Measurements from ENCODE around the gene PRR22.

GRCh38 chr19:5772416-5772815 is 12.1 kb downstream of the PRR22 start:
- TF ChIP-seq CTCF (IDR thresholded peaks at IDR 0.05): no peak
- no peak for TF ChIP-seq POLR2A (IDR thresholded peaks at IDR 0.05)
